ENCODE measurements around the gene MBD2. TPM values are rescaled to one million over a fixed set of nuclear protein-coding genes. Genes with fewer than 3 reads are reported as not detected.

The MBD2 gene
- total and polyA plus RNA-seq, 2 of the 8 experiments (the other 6 are each of a cell fraction or from before 2014, with no cell fraction given) = 36.2 to 52.7 TPM

- TF ChIP-seq SIN3A (conservative IDR thresholded peaks at IDR 0.05 in 1 of 2, IDR thresholded peaks at IDR 0.05 in 1 of 2; ENCODE audit: low read depth in 1 of 2, low read length in 2 of 2) (no peak), EGR1 (IDR thresholded peaks at IDR 0.05; ENCODE audit: borderline replicate concordance, low read depth, low read length) (no peak), ASH2L (IDR thresholded peaks at IDR 0.05; ENCODE audit: low read length) (no peak), KDM5A (IDR thresholded peaks at IDR 0.05; ENCODE audit: low read length) (peak; percentile 58), RAD21 (IDR thresholded peaks at IDR 0.05 in 1 of 2, conservative IDR thresholded peaks at IDR 0.05 in 1 of 2; ENCODE audit: low read depth in 2 of 2, low read length in 2 of 2) (peak; percentile 86 to 90), CREB1 (IDR thresholded peaks at IDR 0.05) (no peak)
Measured at GRCh38 chr18:54119524-54120019, 104.9 kb downstream of the MBD2 start (continued).

Data from H1 (cell line).